ENCODE measurements around the gene TMEM163.

Gene TMEM163

GRCh38 chr2:134459706-134460406 is 258.9 kb downstream of the TMEM163 start:
- no peaks in the 10 kb centered on the region for H3K9me3 ChIP-seq (ENCODE audit: control insufficient read depth, insufficient read depth, low read length)
- H3F3A ChIP-seq (ENCODE audit: control insufficient read depth, insufficient read depth): no peaks in the 10 kb centered on the region
- TF ChIP-seq EZH2phosphoT487 (IDR thresholded peaks at IDR 0.05; ENCODE audit: borderline replicate concordance, low read length) (no peak), CTCF (IDR thresholded peaks at IDR 0.05; ENCODE audit: low read depth, low read length, poor library complexity, severe bottlenecking) (no peak)
- H3K27ac ChIP-seq (ENCODE audit: low read depth, low read length): no peak overlapping the region
- no peak overlapping the region for H3K4me2 ChIP-seq (ENCODE audit: low read length)
- no peaks in the 10 kb centered on the region for H3K9me2 ChIP-seq (replicated peaks; ENCODE audit: control insufficient read depth, low read length)
- no peaks in the 10 kb centered on the region for H3K36me3 ChIP-seq (ENCODE audit: control insufficient read depth, low read length)
- no peak overlapping the region for H3K4me3 ChIP-seq (ENCODE audit: low read length)
- no peaks in the 10 kb centered on the region for H3K4me1 ChIP-seq (ENCODE audit: control insufficient read depth, low read length)
- no peaks in the 10 kb centered on the region for H3K79me2 ChIP-seq (ENCODE audit: control insufficient read depth, low read length)
- H3K27me3 ChIP-seq (ENCODE audit: control insufficient read depth, low read length): no peaks in the 10 kb centered on the region
- no peaks in the 10 kb centered on the region for H4K20me1 ChIP-seq (ENCODE audit: control insufficient read depth, insufficient read depth, low read depth, low read length)

- Histone ChIP-seq H3K36me3 (ENCODE audit: control insufficient read depth, low read length) (no peaks in the 10 kb centered on the region), H3K79me2 (ENCODE audit: control insufficient read depth, low read length) (no peaks in the 10 kb centered on the region), H3K9me3 (ENCODE audit: control insufficient read depth, insufficient read depth, low read length) (no peaks in the 10 kb centered on the region), H4K20me1 (ENCODE audit: control insufficient read depth, insufficient read depth, low read depth, low read length) (no peaks in the 10 kb centered on the region), H3K4me2 (ENCODE audit: low read length) (no peak overlapping the region), H3F3A (ENCODE audit: control insufficient read depth, insufficient read depth) (no peaks in the 10 kb centered on the region), H3K27ac (ENCODE audit: low read depth, low read length) (no peak overlapping the region), H3K27me3 (ENCODE audit: control insufficient read depth, low read length) (no peaks in the 10 kb centered on the region), H3K4me3 (ENCODE audit: low read length) (no peak overlapping the region), H3K4me1 (ENCODE audit: control insufficient read depth, low read length) (no peaks in the 10 kb centered on the region), H3K9me2 (replicated peaks; ENCODE audit: control insufficient read depth, low read length) (no peaks in the 10 kb centered on the region)
- TF ChIP-seq EZH2phosphoT487 (IDR thresholded peaks at IDR 0.05; ENCODE audit: borderline replicate concordance, low read length) (no peak), CTCF (IDR thresholded peaks at IDR 0.05; ENCODE audit: low read depth, low read length, poor library complexity, severe bottlenecking) (no peak)
Observed at GRCh38 chr2:134458950-134459349, 259.9 kb downstream of the TMEM163 start.

DNA sequence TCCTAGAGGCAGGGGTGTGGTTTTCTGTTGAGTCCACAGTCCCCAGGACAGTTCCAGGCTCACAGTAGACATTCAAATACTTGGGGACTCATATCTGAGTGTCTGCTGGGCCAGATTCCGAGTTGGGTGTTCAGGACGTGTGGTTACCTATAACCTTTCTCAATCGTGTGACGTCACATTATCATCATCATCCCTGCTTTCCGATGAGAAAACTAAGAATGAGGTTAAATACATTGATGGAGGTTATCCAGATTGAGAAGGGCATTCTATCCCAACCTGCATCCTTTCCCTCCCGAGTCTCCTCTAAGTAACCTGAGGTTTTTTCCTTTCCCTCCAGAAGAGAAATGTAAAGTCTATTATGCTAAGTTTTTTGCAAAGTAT is 260.3 kb downstream of the TMEM163 start:
- Histone ChIP-seq H3K79me2 (ENCODE audit: control insufficient read depth, low read length) (no peaks in the 10 kb centered on the region), H3K4me2 (ENCODE audit: low read length) (no peak overlapping the region), H3F3A (ENCODE audit: control insufficient read depth, insufficient read depth) (no peaks in the 10 kb centered on the region), H3K9me2 (replicated peaks; ENCODE audit: control insufficient read depth, low read length) (no peaks in the 10 kb centered on the region), H3K9me3 (ENCODE audit: control insufficient read depth, insufficient read depth, low read length) (no peaks in the 10 kb centered on the region), H3K27me3 (ENCODE audit: control insufficient read depth, low read length) (no peaks in the 10 kb centered on the region), H3K36me3 (ENCODE audit: control insufficient read depth, low read length) (no peaks in the 10 kb centered on the region), H4K20me1 (ENCODE audit: control insufficient read depth, insufficient read depth, low read depth, low read length) (no peaks in the 10 kb centered on the region), H3K4me3 (ENCODE audit: low read length) (no peak overlapping the region), H3K27ac (ENCODE audit: low read depth, low read length) (no peak overlapping the region), H3K4me1 (ENCODE audit: control insufficient read depth, low read length) (no peaks in the 10 kb centered on the region)
- no peak for TF ChIP-seq EZH2phosphoT487 (IDR thresholded peaks at IDR 0.05; ENCODE audit: borderline replicate concordance, low read length)
- no peak for TF ChIP-seq CTCF (IDR thresholded peaks at IDR 0.05; ENCODE audit: low read depth, low read length, poor library complexity, severe bottlenecking)

Measured in DOHH2 (cell line).